ENCODE measurements around the gene PACRG.

DNA sequence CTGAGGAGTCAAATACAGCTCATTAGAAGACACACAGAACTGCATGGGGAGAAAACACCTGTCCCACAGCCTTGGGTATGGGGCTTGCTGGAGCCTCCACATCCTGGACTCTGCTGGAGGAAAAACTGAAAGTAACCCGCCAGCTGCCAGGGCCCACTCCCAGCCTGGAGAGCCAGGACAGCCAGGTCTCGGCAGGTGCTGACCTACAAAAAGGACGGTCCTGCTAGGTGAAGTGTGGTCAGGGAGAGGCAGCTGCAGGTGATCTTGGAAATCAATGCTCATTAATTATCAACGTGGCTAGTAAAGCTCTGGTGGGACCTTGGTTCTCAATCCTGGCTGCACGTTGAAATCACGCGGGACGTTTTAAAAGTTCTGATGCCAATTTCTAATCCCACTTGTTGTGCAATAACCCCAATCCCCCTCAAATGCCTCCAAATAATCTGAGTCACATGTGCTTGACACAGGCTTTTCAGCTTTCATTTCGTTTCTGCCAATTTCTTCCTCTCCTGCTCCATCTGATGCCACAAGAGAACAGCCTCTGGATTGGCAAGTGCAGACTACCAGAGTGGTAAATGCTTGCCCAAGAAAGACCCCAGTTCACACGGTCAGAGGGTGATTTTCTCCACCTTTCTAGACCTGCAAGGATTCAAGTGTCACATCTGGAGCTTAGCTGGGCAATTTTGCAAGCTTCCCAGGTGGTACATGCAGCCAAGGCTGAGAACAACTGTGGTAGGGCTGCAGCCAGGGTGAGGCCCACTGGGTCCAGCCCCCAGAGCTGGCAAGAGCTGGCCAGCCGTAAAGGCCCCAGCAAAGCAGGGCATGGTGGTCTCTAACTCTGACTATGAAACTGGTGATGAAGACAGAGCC lies 434.5 kb downstream of the PACRG start:
- no peak for TF ChIP-seq EZH2 (IDR thresholded peaks at IDR 0.05; ENCODE audit: low read depth, unreplicated experiment)
- TF ChIP-seq, protein P1, sequence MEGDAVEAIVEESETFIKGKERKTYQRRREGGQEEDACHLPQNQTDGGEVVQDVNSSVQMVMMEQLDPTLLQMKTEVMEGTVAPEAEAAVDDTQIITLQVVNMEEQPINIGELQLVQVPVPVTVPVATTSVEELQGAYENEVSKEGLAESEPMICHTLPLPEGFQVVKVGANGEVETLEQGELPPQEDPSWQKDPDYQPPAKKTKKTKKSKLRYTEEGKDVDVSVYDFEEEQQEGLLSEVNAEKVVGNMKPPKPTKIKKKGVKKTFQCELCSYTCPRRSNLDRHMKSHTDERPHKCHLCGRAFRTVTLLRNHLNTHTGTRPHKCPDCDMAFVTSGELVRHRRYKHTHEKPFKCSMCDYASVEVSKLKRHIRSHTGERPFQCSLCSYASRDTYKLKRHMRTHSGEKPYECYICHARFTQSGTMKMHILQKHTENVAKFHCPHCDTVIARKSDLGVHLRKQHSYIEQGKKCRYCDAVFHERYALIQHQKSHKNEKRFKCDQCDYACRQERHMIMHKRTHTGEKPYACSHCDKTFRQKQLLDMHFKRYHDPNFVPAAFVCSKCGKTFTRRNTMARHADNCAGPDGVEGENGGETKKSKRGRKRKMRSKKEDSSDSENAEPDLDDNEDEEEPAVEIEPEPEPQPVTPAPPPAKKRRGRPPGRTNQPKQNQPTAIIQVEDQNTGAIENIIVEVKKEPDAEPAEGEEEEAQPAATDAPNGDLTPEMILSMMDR (conservative IDR thresholded peaks at IDR 0.05; ENCODE audit: low read depth in 2 of 2), result no peak
- TF ChIP-seq POLR2AphosphoS5 (IDR thresholded peaks at IDR 0.05; ENCODE audit: low read depth), result no peak
